Hypothalamus (tissue), 51 donors: Measurements from ENCODE around the gene DET1.
"Not testable (repeated sequence)": the region's sequence is repeated elsewhere in the genome, so short reads cannot be mapped to it uniquely, and the experiment has no call there.

Experiments
- DNase-seq, 51 donors: peaks; one replicate each; lab custom pipeline; 2025; lab: John Stamatoyannopoulos, UW

Gene DET1

DNA sequence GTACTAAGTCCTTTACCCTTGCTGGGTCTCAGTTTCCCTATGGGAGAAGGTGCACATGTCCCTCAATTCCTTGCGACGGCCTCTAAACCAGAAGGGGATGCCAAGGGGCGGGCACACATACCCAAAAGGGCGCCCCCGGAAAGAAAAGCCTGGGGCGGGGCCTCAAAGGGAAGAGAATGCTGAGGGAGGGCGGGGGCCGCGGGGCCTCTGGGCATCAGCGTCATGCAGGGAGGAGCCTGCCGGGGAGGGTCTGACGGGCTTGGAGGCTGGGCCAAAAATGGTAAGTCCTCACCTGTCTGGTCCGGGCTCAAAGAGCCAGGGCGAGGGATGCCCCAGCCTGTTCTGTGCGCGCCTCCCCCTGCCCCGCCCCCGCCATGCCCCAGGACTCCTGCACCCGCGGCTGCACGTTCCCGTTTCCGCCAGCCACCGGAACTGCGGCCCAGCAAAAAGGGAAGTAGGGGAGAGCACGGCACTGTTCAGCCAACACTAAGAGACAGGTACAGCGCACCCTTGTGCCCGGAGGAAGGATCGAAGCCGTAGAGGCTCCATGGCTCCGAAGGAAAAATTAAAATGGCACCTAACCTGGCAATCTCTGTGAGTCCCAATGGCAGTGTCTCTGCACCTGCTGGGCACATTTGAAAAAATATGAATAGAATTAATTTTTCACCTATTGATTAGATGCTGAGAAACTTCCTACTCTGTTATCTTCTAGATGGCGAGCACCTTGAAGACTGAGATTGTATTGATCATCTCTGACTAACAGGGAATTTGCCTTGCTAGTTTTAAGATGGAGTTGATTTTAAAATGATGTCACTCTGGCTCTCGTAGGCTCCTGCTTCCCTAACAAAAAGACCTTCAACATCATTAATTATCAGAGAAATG is at the start of gene DET1:
DET1 (minus strand) TSS at position 434 of the 882 bp plus-strand sequence. CDS start 14,976 bp downstream, outside the sequence.
- peak; percentile 68 to 99 (median 94) for DNase-seq

DNA sequence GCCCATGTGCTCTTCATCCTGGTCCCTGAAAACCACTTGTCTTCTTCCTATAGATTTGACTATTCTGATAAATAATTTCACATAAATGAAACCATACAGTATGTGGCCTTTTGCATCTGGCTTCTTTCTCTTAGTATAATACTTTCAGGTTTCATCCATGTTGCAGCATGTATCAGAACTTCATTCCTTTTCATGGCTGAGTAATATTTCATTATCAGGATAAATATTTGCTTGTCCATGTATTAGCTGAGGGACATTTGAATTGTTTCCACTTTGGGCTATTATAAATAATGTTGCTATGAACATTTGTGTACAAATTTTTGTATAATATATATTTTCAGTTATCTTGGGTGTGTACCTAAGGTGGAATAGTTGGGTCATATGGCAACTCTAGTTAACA is 44.9 kb upstream of the DET1 start:
- no peak for DNase-seq

DNA sequence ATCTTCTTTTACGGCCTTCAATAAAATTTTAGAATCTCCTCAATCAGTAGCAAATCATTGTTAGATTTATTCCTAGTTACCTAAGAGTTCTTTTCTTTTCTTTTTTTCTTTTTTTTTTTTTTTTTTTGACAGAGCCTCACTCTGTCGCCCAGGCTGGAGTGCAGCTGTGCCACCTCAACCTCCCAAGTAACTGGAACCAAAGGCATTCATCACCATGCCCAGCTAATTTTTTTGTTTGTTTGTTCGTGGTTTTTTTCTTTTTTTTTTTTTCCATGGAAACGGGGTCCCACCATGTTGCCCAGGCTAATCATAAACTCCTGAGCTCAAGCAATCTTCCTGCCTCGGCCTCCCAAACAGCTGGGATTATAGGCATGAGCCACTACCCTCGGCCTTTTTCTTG is 44.3 kb upstream of the DET1 start:
- DNase-seq, result no peak

DNA sequence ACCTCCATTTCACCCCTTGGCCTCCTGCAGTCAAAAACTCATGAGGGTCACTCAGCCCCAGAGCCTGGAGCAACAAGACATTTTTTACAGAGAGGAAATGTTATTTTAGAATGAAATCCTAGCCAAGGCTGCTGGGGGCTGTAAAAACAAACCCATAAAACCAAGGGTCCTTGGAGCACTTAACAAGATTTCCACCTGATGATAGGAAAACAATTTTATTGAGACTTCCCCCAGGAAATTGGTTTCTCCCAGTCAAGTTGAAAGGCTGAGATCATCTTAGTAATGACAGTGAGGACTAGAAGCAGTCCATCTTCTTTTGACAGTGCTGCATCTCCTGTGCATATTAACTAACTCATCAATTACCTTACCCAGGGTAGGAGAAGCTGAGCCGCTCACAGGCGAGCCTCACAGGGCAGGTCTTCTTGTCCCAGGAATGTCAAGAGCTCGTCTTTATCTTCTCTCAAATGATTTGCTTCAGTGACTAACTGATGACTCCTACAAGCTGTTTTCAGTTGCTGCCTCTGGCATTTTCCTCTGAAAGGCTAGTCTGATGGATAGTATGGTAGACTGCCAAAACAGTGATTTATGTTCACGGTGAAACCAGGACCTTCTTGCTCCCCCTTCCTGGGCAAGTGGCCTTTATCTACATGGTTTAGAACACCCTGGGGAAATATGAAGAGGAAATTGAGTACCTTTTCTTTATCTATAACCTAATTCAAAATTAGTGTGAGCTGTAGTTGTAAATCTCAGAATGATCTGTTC is 40.1 kb upstream of the DET1 start:
- no peak for DNase-seq

DNA sequence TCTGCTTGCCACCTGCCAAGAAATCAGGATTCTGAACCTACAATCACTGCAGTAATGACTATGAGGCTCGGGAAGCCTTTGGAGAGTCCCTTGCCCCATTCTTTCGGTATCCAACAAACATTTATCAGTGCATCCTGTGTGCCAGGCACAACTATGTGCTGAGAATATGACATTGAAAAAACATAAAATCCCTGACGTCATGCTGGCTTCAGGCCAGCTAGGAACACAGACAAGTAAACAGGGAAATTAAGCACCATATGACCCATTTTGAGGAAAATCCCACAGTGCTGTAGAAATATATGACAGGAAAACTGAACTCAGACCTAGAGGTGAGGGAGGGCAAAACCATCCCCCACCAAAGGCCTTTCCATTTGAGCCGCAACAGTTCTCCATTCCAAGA is 34.1 kb upstream of the DET1 start:
- DNase-seq, result no peak

GRCh38 chr15:88579322-88579721 is 32.8 kb upstream of the DET1 start:
- DNase-seq, result no peak

- DNase-seq, result peak in 4 of 51 donors; percentile 3 to 11 (median 8)
These were observed 28.2 kb upstream of the DET1 start for GRCh38 chr15:88574655-88575054.

GRCh38 chr15:88574077-88574476 is 27.6 kb upstream of the DET1 start:
- no peak for DNase-seq

GRCh38 chr15:88571852-88572259 is 25.4 kb upstream of the DET1 start:
- no peak for DNase-seq

DNA sequence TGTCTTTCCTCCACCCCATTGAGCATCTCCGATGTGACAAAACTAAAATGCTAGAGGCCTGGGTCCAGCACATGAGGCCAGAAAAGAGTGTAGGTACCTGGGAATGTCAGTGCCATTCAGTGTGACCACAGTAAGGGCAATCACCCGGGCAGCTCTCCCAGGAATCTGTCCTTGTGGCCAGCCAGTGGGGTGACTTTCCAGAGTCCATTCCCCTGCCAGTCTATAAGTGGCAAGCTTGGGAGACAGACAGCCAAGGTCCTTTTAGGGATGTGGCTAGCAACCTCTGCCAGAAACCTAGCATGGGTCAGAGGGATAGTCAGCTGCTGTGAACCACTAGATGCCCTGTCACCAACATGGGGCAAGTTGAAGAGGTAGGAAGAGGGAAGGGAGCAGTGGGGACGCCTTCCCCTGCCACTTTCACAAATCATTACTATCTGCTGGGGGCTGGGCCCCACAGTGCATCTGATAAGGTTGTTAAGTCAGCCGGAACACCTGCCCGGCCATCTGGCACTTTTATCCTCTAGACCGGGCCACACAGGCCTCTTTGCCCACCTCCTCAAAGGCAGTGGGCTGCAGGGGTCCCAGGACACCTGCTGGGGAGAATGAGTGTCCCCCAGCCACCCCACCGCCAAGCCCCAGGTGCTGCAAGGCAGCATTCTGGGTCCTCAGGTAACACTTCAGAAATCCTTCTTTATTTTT is 24.8 kb upstream of the DET1 start:
- DNase-seq, result no peak

DNA sequence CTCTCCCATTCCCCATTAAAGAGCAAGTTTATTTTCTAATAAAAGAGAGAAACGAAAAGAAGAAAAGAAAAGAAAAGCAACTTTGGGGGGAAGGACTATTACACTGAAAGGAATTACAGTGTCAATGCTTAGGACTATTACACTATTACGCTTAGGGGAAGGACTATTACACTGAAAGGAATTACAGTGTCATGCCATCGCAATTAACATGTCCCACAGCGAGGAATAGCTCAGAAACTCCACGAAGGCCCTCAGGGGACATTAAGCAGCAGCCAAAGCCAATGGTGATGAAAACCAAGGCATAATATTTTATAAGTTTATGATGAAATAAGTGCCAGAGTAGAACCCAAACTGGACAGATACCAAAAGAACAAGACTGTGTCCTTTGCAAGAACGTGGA is 22.1 kb upstream of the DET1 start:
- DNase-seq, result no peak

DNA sequence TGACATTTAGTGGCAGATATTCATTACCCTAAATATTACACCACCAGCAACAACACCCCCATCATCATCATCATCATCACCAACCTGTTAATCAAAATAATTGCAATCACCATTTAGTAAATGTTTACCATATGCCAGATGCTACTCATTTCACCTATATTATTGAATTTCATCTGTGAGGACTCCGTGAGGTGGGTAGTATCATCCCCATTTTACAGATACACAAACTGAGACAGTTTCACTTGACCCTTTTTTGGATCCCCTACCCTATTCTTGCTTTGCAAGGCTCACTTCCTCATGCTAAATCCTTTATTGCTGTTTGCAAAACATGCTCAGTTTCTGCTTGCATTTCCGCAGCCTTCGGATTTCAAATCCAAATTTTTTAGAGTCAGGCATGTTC is 18.3 kb upstream of the DET1 start:
- DNase-seq, result no peak

DNA sequence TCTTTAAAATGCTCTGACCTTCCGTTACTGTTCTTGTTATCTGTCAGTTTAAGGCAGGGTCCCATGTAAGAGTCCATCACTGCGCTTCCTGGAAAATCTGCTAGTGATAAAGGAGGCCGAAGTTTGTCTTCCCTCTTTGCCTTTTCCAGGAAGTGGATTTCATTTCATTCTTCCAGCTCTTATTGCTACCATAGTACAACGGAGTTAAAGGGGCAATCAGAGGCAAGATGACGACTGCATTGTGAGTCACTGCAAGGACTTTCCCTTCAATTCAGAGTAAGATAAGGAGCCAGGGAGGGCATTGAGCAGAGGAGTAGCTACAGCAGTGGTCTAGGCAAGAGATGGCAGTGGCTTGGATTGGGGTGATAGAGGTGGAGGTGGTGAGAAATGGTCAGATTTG is 17.2 kb upstream of the DET1 start:
- no peak for DNase-seq

DNA sequence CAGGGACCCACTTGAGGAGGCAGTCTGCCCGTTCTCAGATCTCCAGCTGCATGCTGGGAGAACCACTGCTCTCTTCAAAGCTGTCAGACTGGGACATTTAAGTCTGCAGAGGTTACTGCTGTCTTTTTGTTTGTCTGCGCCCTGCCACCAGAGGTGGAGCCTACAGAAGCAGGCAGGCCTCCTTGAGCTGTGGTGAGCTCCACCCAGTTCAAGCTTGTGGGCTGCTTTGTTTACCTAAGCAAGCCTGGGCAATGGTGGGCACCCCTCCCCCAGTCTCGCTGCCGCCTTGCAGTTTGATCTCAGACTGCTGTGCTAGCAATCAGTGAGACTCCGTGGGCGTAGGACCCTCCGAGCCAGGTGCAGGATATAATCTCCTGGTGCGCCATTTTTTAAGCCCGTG is 13.1 kb upstream of the DET1 start:
- DNase-seq, result not testable (repeated sequence)

GRCh38 chr15:88558026-88558425 is 11.5 kb upstream of the DET1 start:
- not testable (repeated sequence) for DNase-seq

GRCh38 chr15:88548009-88548408 is 1.5 kb upstream of the DET1 start:
- not testable (repeated sequence) for DNase-seq

- DNase-seq, result not testable (repeated sequence)
These were observed 768 bp downstream of the DET1 start for GRCh38 chr15:88545578-88546247.

DNA sequence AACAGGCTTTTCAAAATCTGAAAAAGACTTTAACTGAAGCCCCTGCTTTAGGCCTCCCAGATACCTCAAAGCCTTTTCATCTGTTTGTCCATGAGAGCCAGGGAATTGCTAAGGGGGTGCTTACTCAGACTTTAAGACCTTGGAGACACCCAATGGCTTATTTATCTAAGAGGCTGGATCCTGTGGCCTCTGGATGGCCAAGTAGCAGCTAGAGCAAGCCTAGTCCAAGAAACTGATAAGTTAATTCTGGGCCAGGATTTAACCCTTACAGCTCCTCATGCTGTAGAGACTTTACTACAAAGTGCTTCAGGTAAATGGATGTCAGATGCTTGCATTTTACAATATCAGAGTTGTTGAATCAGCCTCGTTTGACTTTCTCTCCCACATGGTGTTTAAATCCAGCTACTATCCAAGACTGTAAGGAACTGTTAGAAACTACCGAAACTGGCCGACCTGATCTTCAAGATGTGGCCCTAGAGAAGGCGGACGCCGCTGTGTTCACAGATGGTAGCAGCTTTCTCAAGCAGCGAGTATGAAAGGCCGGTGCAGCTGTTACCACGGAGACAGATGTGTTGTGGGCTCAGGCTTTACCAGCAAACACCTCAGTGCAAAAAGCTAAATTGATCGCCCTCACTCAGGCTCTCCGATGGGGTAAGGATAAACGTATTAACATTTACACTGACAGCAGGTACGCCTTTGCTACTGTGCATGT is 3.3 kb downstream of the DET1 start:
- peak in 2 of 51 donors; percentile 5 to 28 for DNase-seq

DNA sequence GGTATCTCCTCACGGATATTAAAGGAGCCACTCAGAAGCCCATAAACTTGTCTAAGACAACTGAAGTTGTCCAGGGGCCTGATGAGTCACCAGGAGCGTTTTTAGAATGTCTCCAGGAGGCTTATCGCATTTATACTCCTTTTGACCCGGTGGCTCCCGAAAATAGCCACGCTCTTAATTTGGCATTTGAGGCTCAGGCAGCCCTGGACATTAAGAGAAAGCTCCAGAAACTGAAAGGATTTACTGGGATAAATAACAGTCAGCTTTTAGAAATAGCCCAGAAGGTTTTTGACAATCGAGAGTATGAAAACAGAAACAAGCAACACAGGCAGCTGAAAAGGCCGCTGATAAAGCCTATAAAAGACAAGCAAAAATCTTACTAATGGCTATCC is 4.1 kb downstream of the DET1 start:
- DNase-seq, result no peak
